Upper lobe of left lung (tissue), 6 donors: ENCODE data around the gene CYB5R2. TPM values are rescaled to one million over a fixed set of nuclear protein-coding genes. Genes with fewer than 3 reads are reported as not detected.

Source experiments
- ATAC-seq, 2 donors: fragments of 200-7000 bp; cut with Tn5 transposase; one replicate each; pipeline ENCODE4 v1.9.1; 2022; ENCODE audit warnings: mild to moderate bottlenecking in 2 of 2, moderate library complexity in 2 of 2; ENCODE audit not compliant: low FRiP score in 2 of 2
- DNase-seq, 2 donors: peaks; one replicate each; pipeline ENCODE4 v3.0.0-alpha.2; 2019 to 2020
- H3K27ac ChIP-seq, 4 donors: fragments of 200-600 bp; sonication (generic); one replicate each; pipeline ENCODE4 v1.5.1; 2016 to 2019
- H3K27me3 ChIP-seq, 4 donors: fragments of 200-600 bp; sonication (generic); one replicate each; pipeline ENCODE4 v1.5.1; 2017 to 2019
- H3K36me3 ChIP-seq, 4 donors: fragments of 200-600 bp; sonication (generic); one replicate each; pipeline ENCODE4 v1.5.1; 2016 to 2019
- H3K4me1 ChIP-seq, 4 donors: fragments of 200-600 bp; sonication (generic); one replicate each; pipeline ENCODE4 v1.5.1; 2018 to 2019
- H3K4me3 ChIP-seq, 4 donors: fragments of 200-600 bp; sonication (generic); one replicate each; pipeline ENCODE4 v1.5.1; 2017 to 2019; ENCODE audit warnings: mild to moderate bottlenecking in 2 of 4, moderate library complexity in 1 of 4
- H3K9me3 ChIP-seq, 4 donors: fragments of 200-600 bp; sonication (generic); one replicate each; pipeline ENCODE4 v1.5.1; 2018 to 2019
- EP300 ChIP-seq, 4 donors: sonication (generic); formaldehyde crosslinking; IDR thresholded peaks; one replicate each; pipeline ENCODE4 v1.5.1; 2017; ENCODE audit warnings: antibody characterized with exemption in 4 of 4, control low read depth in 2 of 4
- POLR2A ChIP-seq, 4 donors: fragments of 450-650 bp; IDR thresholded peaks; one replicate each; pipeline ENCODE4 v1.5.1; 2016 to 2017; ENCODE audit warnings: antibody characterized with exemption in 4 of 4, mild to moderate bottlenecking in 2 of 4
- POLR2AphosphoS5 ChIP-seq, 2 donors: sonication (generic); formaldehyde crosslinking; IDR thresholded peaks; one replicate each; pipeline ENCODE4 v1.5.1; 2017; ENCODE audit warnings: antibody characterized with exemption in 2 of 2
- WGBS, 2 donors: methylation state at CpG; one replicate each; pipeline ENCODE4 v1.1.5; 2017 to 2018; 5-methylcytosine and 5-hydroxymethylcytosine counted together
- total RNA-seq, 6 donors: library from RNA; depleted of rRNA in 4 of 6; stranded (reverse); fragments of >200 nt in 4 of 6; gene quantifications; one replicate each; pipeline versions ENCODE4 v1.1.0 to v1.2.1, GENCODE V29; 2016 to 2021
- TF ChIP-seq, protein P1 (sequence below), 6 experiments: fragments of 450-650 bp in 4 of 6; fragments of 200-600 bp in 2 of 6; sonication (generic) in 2 of 6; IDR thresholded peaks; one replicate each; pipeline ENCODE4 v1.5.1; 2016 to 2019; ENCODE audit warnings: antibody characterized with exemption in 6 of 6
- donor health status: DM: no; HTN: no; CAD: no; lungs with moderate emphysema.
- donor health status: DM: no; HTN: yes; CAD: no; lungs with severe emphysema.

Gene CYB5R2
- total RNA-seq, 6 donors from 2014 or later, result 8.3 to 58.7 (median 10.6) TPM

- H3K4me1 ChIP-seq, result no peaks in the 10 kb centered on the region
- 48 to 64% methylated on average over 4 of the region's 4 CpGs for WGBS, 2 donors
- H3K4me3 ChIP-seq, result no peak overlapping the region
- ATAC-seq (no peak), DNase-seq (no peak)
- no peaks in the 10 kb centered on the region for H3K27me3 ChIP-seq
- H3K36me3 ChIP-seq, result peaks cover 0 to 24% (median 16%) of the 10 kb centered on the region in 4 donors
- no peaks in the 10 kb centered on the region for H3K9me3 ChIP-seq
- TF ChIP-seq POLR2AphosphoS5 (IDR thresholded peaks at IDR 0.05) (no peak), POLR2A (IDR thresholded peaks at IDR 0.05) (no peak), EP300 (IDR thresholded peaks at IDR 0.05) (no peak)
- TF ChIP-seq, protein P1, sequence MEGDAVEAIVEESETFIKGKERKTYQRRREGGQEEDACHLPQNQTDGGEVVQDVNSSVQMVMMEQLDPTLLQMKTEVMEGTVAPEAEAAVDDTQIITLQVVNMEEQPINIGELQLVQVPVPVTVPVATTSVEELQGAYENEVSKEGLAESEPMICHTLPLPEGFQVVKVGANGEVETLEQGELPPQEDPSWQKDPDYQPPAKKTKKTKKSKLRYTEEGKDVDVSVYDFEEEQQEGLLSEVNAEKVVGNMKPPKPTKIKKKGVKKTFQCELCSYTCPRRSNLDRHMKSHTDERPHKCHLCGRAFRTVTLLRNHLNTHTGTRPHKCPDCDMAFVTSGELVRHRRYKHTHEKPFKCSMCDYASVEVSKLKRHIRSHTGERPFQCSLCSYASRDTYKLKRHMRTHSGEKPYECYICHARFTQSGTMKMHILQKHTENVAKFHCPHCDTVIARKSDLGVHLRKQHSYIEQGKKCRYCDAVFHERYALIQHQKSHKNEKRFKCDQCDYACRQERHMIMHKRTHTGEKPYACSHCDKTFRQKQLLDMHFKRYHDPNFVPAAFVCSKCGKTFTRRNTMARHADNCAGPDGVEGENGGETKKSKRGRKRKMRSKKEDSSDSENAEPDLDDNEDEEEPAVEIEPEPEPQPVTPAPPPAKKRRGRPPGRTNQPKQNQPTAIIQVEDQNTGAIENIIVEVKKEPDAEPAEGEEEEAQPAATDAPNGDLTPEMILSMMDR (IDR thresholded peaks at IDR 0.05), result no peak
- H3K27ac ChIP-seq, result no peak overlapping the region
Observed at GRCh38 chr11:7642747-7643146, 30.6 kb downstream of the CYB5R2 start.

DNA sequence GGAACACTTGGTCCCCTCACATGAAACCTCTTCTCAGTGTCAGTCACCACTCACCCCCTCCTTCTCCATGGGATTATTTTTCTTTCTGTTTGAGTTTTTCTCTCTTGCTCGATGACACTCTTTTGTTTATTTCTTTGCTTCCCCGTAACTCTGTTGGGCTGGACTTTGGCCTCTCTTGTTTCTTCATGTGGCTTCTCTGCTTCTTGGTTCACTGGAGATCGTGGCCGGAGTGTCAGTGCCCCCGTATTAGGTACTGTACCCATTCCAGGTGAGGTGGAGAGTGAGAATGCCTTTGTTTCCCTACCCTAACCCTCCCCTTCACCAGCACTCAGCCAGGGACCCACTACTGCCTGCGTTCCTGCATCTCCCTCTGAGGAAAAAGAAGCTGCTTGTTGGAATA, 32.5 kb downstream of the CYB5R2 start:
- H3K4me1 ChIP-seq, result no peaks in the 10 kb centered on the region
- TF ChIP-seq POLR2A (IDR thresholded peaks at IDR 0.05) (no peak), EP300 (IDR thresholded peaks at IDR 0.05) (no peak), POLR2AphosphoS5 (IDR thresholded peaks at IDR 0.05) (no peak)
- TF ChIP-seq, protein P1 (IDR thresholded peaks at IDR 0.05), result no peak
- 72 to 90% methylated on average over 6 of the region's 6 CpGs for WGBS, 2 donors
- H3K9me3 ChIP-seq, result no peaks in the 10 kb centered on the region
- H3K27me3 ChIP-seq, result no peaks in the 10 kb centered on the region
- ATAC-seq (no peak), DNase-seq (no peak)
- H3K27ac ChIP-seq, result no peak overlapping the region
- peaks cover 0 to 42% (median 18%) of the 10 kb centered on the region in 4 donors for H3K36me3 ChIP-seq
- H3K4me3 ChIP-seq, result no peak overlapping the region

DNA sequence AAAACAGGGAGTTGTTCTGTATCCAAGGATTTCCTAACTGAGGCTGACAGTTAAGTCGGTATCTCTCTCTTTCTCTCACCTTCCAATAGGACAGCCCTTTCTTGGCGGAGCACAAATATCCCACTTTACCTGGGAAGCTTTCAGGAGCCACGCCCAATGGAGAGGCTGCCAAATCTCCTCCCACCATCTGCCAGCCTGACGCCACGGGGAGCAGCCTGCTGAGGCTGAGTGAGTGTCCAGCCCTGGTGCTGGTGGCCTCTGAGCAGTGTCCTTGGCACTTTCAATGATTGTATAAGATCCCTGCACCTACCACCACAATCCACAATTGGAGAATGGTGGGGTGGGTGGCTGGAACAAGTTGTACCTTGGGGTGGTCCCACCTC, 33.7 kb downstream of the CYB5R2 start:
- 55 to 71% methylated on average over 3 to 5 of the region's 5 CpGs for WGBS, 2 donors
- Histone ChIP-seq H3K4me1 (no peaks in the 10 kb centered on the region), H3K9me3 (no peaks in the 10 kb centered on the region), H3K4me3 (no peak overlapping the region), H3K36me3 (peaks cover 0 to 50% (median 23%) of the 10 kb centered on the region in 4 donors), H3K27ac (peak overlapping the region in 1 of 4 donors; percentile 10), H3K27me3 (no peaks in the 10 kb centered on the region)
- peak in 1 of 2 donors; percentile 27 for ATAC-seq
- no peak for TF ChIP-seq POLR2A (IDR thresholded peaks at IDR 0.05)
- no peak for TF ChIP-seq POLR2AphosphoS5 (IDR thresholded peaks at IDR 0.05)
- TF ChIP-seq EP300 (IDR thresholded peaks at IDR 0.05), result no peak
- TF ChIP-seq, protein P1 (IDR thresholded peaks at IDR 0.05), result no peak
- DNase-seq, result peak in 1 of 2 donors; percentile 69

- TF ChIP-seq, protein P1 (IDR thresholded peaks at IDR 0.05), result no peak
- no peak for TF ChIP-seq EP300 (IDR thresholded peaks at IDR 0.05)
- TF ChIP-seq POLR2AphosphoS5 (IDR thresholded peaks at IDR 0.05), result no peak
- TF ChIP-seq POLR2A (IDR thresholded peaks at IDR 0.05), result no peak
- H3K4me1 ChIP-seq, result no peaks in the 10 kb centered on the region
- no peaks in the 10 kb centered on the region for H3K27me3 ChIP-seq
- no peaks in the 10 kb centered on the region for H3K9me3 ChIP-seq
- peak overlapping the region in 1 of 4 donors; percentile 10 for H3K27ac ChIP-seq
- ATAC-seq, result no peak
- 72 to 82% methylated on average over 5 of the region's 5 CpGs for WGBS, 2 donors
- DNase-seq, result no peak
- H3K4me3 ChIP-seq, result no peak overlapping the region
- H3K36me3 ChIP-seq, result peaks cover 1 to 56% (median 24%) of the 10 kb centered on the region in 4 donors
Observed at GRCh38 chr11:7638710-7639642, 34.3 kb downstream of the CYB5R2 start.
